Tongue (tissue), 2 donors: ENCODE data around the gene DCAF12L2. TPM values are rescaled to one million over a fixed set of nuclear protein-coding genes. Genes with fewer than 3 reads are reported as not detected.
"Not testable (repeated sequence)": the region's sequence is repeated elsewhere in the genome, so short reads cannot be mapped to it uniquely, and the experiment has no call there.

Experiments
- DNase-seq: peaks from one replicate; pipeline ENCODE4 v3.0.0-alpha.2; 2015
- total RNA-seq: library from RNA; depleted of rRNA; stranded (reverse); fragments of >200 nt; gene quantifications from one replicate; pipeline ENCODE4 v1.2.3, GENCODE V29; 2014

The DCAF12L2 gene
- 12.2 TPM for total RNA-seq

- peak; percentile 34 for DNase-seq
Observed at GRCh38 chrX:126165721-126166461, at the start of gene DCAF12L2. Gene DCAF12L2 (minus strand): TSS chrX:126166289. CDS start chrX:126165924, 365 bp downstream.

DNA sequence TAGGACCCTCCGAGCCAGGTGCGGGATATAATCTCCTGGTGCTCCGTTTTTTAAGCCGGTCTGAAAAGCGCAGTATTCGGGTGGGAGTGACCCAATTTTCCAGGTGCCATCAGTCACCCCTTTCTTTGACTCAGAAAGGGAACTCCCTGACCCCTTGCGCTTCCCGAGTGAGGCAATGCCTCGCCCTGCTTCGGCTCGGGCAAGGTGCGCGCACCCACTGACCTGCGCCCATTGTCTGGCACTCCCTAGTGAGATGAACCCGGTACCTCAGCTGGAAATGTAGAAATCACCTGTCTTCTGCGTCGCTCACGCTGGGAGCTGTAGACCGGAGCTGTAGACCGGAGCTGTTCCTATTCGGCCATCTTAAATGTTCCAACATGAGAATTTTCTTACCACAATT, 24.8 kb upstream of the DCAF12L2 start:
- DNase-seq = not testable (repeated sequence)

DNA sequence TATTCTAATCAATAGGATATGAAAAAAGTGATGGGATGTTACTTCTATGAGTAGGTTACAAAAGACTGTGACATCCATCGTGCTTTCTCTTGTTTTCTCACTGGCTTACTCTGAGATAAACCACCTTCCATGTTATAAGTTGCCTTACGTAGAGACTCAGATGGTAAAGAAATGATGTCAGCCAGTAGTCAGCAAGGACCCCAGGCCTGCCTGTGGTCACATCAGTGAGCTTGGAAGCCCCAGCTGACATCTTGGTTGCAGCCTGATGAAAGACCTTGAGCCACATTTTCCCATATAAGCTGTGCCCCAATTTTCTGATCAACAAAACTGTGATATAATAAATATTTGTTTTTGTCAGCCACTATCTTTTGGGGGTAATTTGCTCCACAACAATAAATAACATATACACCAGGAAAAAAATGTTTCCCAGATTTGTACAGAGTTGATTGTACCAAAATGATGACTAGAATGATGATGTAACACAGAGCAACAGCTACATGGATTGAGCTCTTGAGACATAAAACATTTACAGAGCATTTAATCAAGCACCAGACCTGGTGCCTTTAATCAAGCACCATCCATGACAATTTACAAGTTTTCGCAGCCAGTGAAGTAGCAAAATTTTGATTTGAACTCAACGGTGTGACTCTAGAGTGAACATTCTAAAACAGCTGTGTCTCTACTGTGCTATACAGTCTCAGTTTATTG, 11.2 kb upstream of the DCAF12L2 start:
- DNase-seq = no peak

- DNase-seq = no peak
Observed at GRCh38 chrX:126170720-126171119, 4.6 kb upstream of the DCAF12L2 start.

DNA sequence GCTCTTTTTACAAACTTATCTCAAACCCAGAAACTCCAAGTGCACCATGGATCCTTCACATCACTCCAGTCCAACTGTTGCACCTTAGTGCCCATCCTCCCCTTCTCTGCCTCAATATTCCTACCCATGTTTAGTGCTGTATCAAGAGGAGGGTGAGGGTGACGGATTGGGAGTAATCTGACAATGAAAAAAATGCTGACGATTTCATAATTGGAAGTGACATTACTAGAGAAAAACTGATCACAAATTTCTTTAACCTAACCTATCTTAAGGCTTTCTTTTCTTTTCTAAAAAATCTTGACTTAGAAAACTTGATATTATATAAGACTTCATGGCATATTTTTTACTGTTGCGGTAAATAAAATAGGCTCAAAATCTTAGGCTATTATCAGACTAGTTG, 1.5 kb upstream of the DCAF12L2 start:
- no peak for DNase-seq

GRCh38 chrX:126165401-126165720, 728 bp downstream of the DCAF12L2 start:
- DNase-seq = no peak

DNA sequence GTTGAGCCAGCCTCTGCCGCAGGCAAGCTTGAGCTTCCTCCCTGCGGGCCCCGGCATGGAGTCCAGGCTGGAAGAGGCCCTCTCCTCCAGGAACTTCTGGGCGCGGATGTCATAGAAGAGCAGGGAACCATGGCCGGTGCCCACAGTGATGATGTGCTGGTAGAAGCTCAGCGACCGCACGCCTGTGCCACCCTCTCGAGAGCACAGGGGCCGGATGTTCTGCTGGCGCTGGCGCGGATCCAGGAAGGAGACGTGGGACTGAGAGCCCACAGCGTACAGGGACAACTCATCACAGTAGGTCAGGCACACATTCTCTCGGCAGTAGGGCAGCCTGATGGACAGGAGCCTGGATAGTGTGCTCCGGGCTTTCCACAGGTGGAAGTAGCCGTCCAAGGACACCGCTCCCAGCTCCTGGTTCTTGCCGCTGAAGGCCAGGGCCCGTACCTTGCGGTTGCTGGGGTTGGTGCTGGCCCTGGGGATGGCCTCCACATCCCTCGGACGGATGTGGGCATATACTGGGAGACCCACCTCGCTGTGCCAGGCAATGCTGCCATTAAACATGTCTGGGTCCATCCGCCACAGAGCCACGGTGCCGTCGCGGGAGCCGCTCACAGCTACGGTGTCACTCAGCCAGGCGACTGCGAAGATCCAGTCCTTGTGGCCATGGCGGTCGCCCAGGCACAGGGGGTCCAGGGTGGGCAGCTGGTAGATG, 1.2 kb downstream of the DCAF12L2 start:
- no peak for DNase-seq

DNA sequence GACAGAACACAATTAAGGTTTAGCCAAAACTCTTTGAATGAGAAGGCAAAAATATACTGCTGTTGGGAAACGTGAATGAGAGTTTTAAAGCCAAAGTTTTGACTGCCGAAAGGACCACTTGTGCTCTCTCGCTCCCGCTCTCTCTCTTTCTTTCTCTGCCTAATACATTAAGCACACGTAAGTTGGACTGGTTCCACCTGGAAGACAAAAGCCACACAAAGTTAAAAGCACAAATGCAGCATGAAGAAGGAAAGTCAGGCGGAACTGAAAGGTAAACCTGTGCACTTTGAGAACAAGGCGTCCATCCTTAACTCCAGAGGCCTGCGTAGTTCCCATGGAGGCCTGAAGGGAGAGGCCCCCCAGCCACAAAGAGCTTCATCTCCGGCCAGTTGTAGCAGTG, 1.9 kb downstream of the DCAF12L2 start:
- peak; percentile 31 for DNase-seq

DNA sequence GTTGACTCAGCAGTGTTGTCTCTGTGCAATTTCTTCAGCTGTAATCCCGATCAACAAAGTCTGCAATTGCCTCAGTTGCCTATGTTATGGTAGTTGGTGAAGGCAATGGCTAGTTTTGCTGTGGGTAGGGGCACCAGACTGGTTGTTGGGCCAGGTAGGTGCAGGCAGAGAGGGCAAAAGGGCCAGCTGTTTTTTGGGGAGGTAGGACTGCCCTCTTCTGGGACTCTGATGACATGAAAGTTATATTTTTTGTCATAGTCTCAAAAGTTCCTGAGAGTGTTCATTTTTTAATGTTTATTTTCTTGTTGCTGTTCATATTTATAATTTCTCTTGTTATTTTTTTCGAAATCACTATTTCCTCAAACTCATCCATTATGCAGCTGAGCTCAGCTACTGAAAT, 25.1 kb downstream of the DCAF12L2 start:
- DNase-seq = no peak

DNA sequence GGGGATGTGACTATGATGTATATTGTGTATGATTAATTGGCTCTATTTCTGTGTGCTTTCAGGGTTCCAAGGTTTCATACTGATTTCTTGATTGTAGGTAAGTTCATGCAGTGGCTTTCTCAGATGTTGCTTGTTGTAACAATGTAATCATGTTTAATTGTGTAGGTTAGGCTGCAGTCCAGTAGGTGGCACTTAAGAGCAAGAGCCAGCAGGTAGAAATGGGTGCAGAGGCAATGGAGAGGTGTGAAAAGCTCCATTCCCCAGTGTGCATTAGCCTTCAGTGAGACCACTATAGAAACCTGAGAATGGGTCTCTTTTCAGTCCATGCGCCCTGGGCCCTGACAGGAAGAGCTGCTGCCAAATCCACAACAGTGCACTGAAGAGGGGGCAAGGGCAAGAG, 28.2 kb downstream of the DCAF12L2 start:
- no peak for DNase-seq

GRCh38 chrX:126124721-126125120, 41.4 kb downstream of the DCAF12L2 start:
- peak; percentile 6 for DNase-seq
